K562 (cell line): ENCODE results near the gene FOXO3. TPM values are rescaled to one million over a fixed set of nuclear protein-coding genes. Genes with fewer than 3 reads are reported as not detected.

Source experiments
- CEBPG ChIP-seq, 3 experiments: fragments of 200-800 bp in 1 of 3; sonication (Bioruptor generic) in 1 of 3; sonication (generic) in 1 of 3; formaldehyde crosslinking in 1 of 3; IDR thresholded peaks in 2 of 3; conservative IDR thresholded peaks in 1 of 3; 2 replicates each; pipeline versions ENCODE4 v1.6.1 to v1.8.0; 2016 to 2022; ENCODE audit warnings: missing compliant biosample characterization in 2 of 3, missing genetic modification characterization in 2 of 3, mild to moderate bottlenecking in 1 of 3, missing genetic modification reagents in 1 of 3
- PHB2 ChIP-seq: fragments of 450-650 bp; IDR thresholded peaks from 2 replicates; pipeline ENCODE4 v1.6.1; 2017; ENCODE audit warnings: low read depth
- SAP30 ChIP-seq: fragments of 200-600 bp; sonication (generic); IDR thresholded peaks from 2 replicates; pipeline ENCODE4 v1.6.1; 2012; ENCODE audit warnings: borderline replicate concordance, low read depth, mild to moderate bottlenecking, moderate library complexity, low read length, control low read depth, inconsistent platforms; ENCODE audit not compliant: insufficient read depth, poor library complexity, severe bottlenecking
- SMAD1 ChIP-seq: fragments of 150-350 bp; IDR thresholded peaks from 2 replicates; pipeline ENCODE4 v1.6.1; 2014; ENCODE audit warnings: low read length, low read depth; ENCODE audit not compliant: partially characterized antibody
- THAP12 ChIP-seq: fragments of 250-450 bp; sonication (Bioruptor Pico); IDR thresholded peaks from 2 replicates; pipeline ENCODE4 v1.9.0; 2021; ENCODE audit warnings: mild to moderate bottlenecking, inconsistent platforms
- U2AF1 ChIP-seq: fragments of 200-400 bp; formaldehyde crosslinking; optimal IDR thresholded peaks from 2 replicates; pipeline ENCODE3; 2017; ENCODE audit warnings: mild to moderate bottlenecking, low read depth, low read length, moderate library complexity
- ZNF347 ChIP-seq: fragments of 450-650 bp; formaldehyde crosslinking; IDR thresholded peaks from 2 replicates; pipeline ENCODE4 v1.4.0; 2020; ENCODE audit warnings: low read depth, mild to moderate bottlenecking, moderate library complexity
- polyA plus RNA-seq, 8 experiments: library from polyadenylated mRNA; depleted of rRNA in 4 of 8; stranded (reverse) in 5 of 8; unstranded in 3 of 8; fragments of >200 nt; fragmentation: Nextera tagmentation in 2 of 8; fragmentation: Illumina TruSeq in 1 of 8; extraction: Ambion mirVana in 2 of 8; extraction: Trizol in 1 of 8; gene quantifications; 2 replicates each; pipeline versions ENCODE4 v1.2.1 to v1.2.3, GENCODE V29; 2011 to 2014; ENCODE audit warnings: inconsistent platforms in 1 of 8, missing spikeins in 1 of 8
- total RNA-seq, 7 experiments: library from RNA; depleted of rRNA in 6 of 7; stranded (reverse); fragments of >200 nt in 6 of 7; fragmentation: Illumina TruSeq in 2 of 7; extraction: Trizol in 2 of 7; gene quantifications; 2 replicates each; pipeline versions ENCODE4 v1.2.1 to v1.2.3, GENCODE V29; 2011 to 2021; ENCODE audit warnings: low replicate concordance in 1 of 7
- TF ChIP-seq, protein P1 (sequence below): fragments of 250-450 bp; sonication (Bioruptor Pico); IDR thresholded peaks from 2 replicates; pipeline ENCODE4 v1.5.0; 2020; ENCODE audit warnings: mild to moderate bottlenecking, borderline replicate concordance
- TF ChIP-seq, protein P2 (sequence below): fragments of 250-450 bp; sonication (Bioruptor Pico); IDR thresholded peaks from 2 replicates; pipeline ENCODE4 v1.4.0; 2020; ENCODE audit warnings: borderline replicate concordance
- TF ChIP-seq, protein P3 (sequence below), 2 experiments: fragments of 450-650 bp in 1 of 2; sonication (generic) in 1 of 2; formaldehyde crosslinking in 1 of 2; IDR thresholded peaks in 1 of 2; conservative IDR thresholded peaks in 1 of 2; 2 replicates each; pipeline versions ENCODE4 v1.6.1 to v1.8.1; 2016 to 2023; ENCODE audit warnings: mild to moderate bottlenecking in 2 of 2, moderate library complexity in 2 of 2, inconsistent platforms in 1 of 2, missing genetic modification reagents in 1 of 2

Gene FOXO3
- total and polyA plus RNA-seq, 9 of the 15 experiments (the other 6 are each of a cell fraction or from before 2014, with no cell fraction given), result 3.0 to 14.6 (median 6.0) TPM

DNA sequence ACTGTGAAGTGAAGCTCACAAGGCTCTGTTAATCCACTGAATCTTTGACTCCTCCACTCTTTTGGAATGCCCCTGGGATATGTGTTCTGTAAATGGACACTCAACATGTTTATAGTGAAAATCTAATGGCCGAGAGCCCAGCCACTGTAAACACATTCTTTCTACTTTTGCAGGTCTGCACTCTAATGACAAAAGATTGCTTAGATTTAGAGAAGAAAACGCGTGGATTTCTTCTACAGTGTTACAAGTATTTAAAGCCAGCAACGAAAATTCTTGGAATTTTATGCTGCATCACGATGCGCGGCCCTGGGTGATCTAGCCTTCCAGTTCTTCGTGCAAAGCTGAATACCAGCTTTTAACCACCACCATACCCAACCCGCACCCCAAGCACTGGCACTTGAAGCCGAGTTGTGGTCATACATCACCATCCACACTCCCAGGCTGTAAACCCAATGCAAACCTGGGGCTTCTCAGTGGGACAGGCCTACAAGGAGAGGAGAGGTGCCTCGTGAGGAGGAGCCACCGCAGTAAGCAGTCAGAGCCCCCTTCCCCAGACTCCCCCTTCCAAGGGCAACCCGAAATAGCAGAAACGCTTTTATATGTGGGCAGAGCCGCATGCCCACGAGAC lies 3.7 kb upstream of the FOXO3 start (continued):
- TF ChIP-seq U2AF1 (no peak), CEBPG (CRISPR knock-in tag; IDR thresholded peaks at IDR 0.05) (no peak), CEBPG (tag; conservative IDR thresholded peaks at IDR 0.05 in 1 of 2, IDR thresholded peaks at IDR 0.05 in 1 of 2) (no peak), SMAD1 (no peak), PHB2 (no peak), THAP12 (CRISPR knock-in tag) (no peak), ZNF347 (no peak), SAP30 (no peak)
- TF ChIP-seq, protein P1, sequence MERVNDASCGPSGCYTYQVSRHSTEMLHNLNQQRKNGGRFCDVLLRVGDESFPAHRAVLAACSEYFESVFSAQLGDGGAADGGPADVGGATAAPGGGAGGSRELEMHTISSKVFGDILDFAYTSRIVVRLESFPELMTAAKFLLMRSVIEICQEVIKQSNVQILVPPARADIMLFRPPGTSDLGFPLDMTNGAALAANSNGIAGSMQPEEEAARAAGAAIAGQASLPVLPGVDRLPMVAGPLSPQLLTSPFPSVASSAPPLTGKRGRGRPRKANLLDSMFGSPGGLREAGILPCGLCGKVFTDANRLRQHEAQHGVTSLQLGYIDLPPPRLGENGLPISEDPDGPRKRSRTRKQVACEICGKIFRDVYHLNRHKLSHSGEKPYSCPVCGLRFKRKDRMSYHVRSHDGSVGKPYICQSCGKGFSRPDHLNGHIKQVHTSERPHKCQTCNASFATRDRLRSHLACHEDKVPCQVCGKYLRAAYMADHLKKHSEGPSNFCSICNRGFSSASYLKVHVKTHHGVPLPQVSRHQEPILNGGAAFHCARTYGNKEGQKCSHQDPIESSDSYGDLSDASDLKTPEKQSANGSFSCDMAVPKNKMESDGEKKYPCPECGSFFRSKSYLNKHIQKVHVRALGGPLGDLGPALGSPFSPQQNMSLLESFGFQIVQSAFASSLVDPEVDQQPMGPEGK (CRISPR knock-in tag), result no peak
- TF ChIP-seq, protein P2, sequence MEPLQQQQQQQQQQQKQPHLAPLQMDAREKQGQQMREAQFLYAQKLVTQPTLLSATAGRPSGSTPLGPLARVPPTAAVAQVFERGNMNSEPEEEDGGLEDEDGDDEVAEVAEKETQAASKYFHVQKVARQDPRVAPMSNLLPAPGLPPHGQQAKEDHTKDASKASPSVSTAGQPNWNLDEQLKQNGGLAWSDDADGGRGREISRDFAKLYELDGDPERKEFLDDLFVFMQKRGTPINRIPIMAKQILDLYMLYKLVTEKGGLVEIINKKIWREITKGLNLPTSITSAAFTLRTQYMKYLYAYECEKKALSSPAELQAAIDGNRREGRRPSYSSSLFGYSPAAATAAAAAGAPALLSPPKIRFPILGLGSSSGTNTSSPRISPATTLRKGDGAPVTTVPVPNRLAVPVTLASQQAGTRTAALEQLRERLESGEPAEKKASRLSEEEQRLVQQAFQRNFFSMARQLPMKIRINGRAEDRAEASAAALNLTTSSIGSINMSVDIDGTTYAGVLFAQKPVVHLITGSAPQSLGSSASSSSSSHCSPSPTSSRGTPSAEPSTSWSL (CRISPR knock-in tag), result no peak
- TF ChIP-seq, protein P3, sequence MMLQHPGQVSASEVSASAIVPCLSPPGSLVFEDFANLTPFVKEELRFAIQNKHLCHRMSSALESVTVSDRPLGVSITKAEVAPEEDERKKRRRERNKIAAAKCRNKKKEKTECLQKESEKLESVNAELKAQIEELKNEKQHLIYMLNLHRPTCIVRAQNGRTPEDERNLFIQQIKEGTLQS (IDR thresholded peaks at IDR 0.05), result no peak
- TF ChIP-seq, protein P3 (CRISPR knock-in tag; conservative IDR thresholded peaks at IDR 0.05), result no peak
